ENCODE measurements around the gene IGHMBP2.

Gene IGHMBP2

GRCh38 chr11:68863553-68864265 lies 40.0 kb upstream of the IGHMBP2 start:
- TF ChIP-seq, protein P1, sequence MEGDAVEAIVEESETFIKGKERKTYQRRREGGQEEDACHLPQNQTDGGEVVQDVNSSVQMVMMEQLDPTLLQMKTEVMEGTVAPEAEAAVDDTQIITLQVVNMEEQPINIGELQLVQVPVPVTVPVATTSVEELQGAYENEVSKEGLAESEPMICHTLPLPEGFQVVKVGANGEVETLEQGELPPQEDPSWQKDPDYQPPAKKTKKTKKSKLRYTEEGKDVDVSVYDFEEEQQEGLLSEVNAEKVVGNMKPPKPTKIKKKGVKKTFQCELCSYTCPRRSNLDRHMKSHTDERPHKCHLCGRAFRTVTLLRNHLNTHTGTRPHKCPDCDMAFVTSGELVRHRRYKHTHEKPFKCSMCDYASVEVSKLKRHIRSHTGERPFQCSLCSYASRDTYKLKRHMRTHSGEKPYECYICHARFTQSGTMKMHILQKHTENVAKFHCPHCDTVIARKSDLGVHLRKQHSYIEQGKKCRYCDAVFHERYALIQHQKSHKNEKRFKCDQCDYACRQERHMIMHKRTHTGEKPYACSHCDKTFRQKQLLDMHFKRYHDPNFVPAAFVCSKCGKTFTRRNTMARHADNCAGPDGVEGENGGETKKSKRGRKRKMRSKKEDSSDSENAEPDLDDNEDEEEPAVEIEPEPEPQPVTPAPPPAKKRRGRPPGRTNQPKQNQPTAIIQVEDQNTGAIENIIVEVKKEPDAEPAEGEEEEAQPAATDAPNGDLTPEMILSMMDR (IDR thresholded peaks at IDR 0.05; ENCODE audit: extremely low read depth, missing control alignments) = no peak
- DNase-seq (ENCODE audit: low spot score) = no peak

DNA sequence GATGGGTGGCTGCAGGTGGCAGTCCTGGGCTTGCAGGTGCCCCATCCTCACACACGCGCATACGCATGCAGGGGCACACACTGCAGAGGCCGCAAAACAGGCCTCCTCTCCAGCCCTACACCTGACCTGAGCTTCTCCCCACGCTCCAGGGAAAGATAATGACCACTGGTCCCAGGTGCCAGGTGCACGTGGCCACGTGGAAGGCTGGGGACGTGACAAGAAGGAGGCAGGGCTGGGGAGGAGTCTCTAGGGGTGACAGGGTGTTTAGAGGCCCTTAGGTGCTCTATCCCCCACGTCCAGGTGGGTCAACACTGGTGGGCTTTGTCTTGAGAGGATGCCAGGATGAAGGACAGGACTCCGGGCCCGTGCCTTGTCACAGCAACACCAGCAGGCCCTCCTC lies 38.5 kb upstream of the IGHMBP2 start:
- TF ChIP-seq, protein P1 (IDR thresholded peaks at IDR 0.05; ENCODE audit: extremely low read depth, missing control alignments) = no peak
- no peak for DNase-seq (ENCODE audit: low spot score)

GRCh38 chr11:68867066-68867465 lies 36.6 kb upstream of the IGHMBP2 start:
- DNase-seq (ENCODE audit: low spot score) = no peak
- TF ChIP-seq, protein P1 (IDR thresholded peaks at IDR 0.05; ENCODE audit: extremely low read depth, missing control alignments) = no peak

DNA sequence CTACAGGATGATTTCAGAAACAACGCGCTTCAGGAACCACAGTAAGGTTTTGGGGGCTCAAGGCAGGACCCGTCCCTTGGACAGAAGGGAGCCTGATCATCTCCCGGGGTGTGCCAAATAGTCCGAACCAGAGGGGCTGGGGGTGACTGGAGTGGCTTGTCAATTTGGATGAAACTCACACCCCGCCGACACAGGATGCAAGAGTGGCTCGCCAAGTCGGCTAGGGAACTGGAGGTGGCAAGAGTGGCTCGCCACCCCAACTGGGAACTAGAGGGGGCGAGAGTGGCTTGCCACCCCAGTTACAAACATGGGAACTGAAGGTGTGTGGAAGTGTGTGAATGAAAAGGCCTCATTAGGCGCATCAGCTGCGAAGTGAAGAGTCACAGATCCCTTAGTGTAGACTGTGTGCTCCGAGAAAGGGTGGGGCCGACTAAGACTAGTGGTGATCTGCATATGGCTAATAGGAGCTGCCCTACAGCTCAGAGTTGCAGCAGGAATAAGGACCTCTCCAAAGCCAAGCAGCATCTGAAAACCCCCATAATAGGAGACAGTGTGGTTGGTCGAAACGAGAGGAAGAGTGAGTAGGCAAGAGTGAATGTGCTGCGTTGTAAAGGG lies 35.4 kb upstream of the IGHMBP2 start:
- TF ChIP-seq, protein P1 (IDR thresholded peaks at IDR 0.05; ENCODE audit: extremely low read depth, missing control alignments) = no peak
- DNase-seq (ENCODE audit: low spot score) = no peak

DNA sequence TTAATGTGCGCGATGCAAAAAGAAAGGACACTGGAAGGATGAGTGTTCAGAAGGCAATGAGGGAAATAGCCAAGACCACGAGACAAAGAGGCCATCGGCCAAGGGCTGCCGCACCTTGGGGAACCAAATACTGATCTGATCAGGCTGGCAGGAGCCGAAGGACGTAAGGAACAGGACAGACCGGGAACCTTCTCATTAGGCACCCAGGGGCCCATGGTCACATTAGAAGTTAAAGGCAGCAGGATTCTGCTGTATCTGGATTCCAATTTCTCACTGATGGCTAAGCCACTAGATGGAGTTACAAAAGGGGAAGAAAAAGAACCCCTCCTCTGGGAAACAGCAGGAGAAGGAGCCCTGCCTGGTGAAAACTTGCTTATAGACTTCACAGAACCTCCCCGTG lies 33.2 kb upstream of the IGHMBP2 start:
- no peak for DNase-seq (ENCODE audit: low spot score)
- TF ChIP-seq, protein P1 (IDR thresholded peaks at IDR 0.05; ENCODE audit: extremely low read depth, missing control alignments) = no peak

DNA sequence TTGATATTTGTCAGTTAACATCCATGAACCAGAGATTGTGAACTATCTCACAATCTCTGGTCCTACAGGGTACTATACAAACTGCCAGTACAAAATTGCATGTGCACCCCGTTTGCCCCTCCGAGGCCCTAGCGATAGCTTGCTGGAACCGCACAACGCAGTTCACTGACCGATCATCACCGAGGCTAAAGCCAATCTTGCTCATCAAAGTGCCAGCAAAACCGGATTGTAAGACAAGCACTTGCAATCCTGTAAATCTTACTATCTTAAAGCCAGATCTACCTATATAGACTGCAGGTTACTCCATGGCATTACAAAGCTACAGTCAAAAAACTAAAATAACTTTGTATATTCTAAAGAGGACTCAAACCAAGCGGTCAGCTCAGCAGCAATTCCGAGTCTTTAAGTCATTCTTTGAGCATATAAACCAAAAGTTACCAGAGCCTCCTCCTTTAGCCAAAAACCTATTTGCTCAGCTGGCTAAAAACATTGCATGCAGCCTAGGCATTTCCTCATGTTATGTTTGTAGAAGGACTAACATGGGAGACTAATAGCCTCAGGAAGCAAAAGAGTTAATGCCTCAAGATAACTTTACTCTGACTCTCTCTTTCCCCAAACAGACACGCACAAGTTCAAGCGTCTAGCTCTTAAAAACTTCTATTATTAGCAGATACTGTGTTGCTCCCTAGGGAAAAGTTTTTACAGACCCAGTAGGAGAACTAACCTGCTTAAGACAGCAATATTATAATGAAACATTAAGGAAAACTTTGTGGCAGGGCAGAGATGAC lies 31.3 kb upstream of the IGHMBP2 start:
- TF ChIP-seq, protein P1 (IDR thresholded peaks at IDR 0.05; ENCODE audit: extremely low read depth, missing control alignments) = no peak
- no peak for DNase-seq (ENCODE audit: low spot score)

DNA sequence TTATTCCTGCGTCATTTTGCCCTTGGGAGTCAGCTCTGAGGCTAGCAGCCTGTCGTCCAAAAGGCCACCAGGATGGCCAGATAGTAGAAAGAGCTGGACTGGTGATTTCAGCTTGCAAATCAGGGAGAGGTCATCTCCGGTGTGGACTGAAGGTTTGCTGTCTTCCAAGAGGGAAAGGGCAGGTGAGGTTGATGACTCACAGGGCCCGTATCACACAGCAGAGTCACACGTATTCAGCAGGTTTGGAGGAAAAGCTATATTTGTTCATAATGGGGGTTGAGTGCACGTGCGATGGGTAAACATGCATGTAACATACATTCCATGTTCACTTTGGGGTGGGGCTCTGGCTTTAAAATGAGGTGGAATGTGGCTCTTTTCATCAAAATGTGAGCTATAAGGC lies 25.7 kb upstream of the IGHMBP2 start:
- DNase-seq (ENCODE audit: low spot score) = no peak
- TF ChIP-seq, protein P1 (IDR thresholded peaks at IDR 0.05; ENCODE audit: extremely low read depth, missing control alignments) = no peak

All from GM20000 (cell line).